Activated naive CD4-positive, alpha-beta T cell treated with anti-CD3 and anti-CD28 coated beads, Interleukin-2, amount 50 U/mL, for 16 hours (primary cell): ENCODE results near the gene C11orf21.

Experiments used
- DNase-seq: peaks from one replicate; pipeline ENCODE4 v3.0.0-alpha.2; 2020

The C11orf21 gene

DNA sequence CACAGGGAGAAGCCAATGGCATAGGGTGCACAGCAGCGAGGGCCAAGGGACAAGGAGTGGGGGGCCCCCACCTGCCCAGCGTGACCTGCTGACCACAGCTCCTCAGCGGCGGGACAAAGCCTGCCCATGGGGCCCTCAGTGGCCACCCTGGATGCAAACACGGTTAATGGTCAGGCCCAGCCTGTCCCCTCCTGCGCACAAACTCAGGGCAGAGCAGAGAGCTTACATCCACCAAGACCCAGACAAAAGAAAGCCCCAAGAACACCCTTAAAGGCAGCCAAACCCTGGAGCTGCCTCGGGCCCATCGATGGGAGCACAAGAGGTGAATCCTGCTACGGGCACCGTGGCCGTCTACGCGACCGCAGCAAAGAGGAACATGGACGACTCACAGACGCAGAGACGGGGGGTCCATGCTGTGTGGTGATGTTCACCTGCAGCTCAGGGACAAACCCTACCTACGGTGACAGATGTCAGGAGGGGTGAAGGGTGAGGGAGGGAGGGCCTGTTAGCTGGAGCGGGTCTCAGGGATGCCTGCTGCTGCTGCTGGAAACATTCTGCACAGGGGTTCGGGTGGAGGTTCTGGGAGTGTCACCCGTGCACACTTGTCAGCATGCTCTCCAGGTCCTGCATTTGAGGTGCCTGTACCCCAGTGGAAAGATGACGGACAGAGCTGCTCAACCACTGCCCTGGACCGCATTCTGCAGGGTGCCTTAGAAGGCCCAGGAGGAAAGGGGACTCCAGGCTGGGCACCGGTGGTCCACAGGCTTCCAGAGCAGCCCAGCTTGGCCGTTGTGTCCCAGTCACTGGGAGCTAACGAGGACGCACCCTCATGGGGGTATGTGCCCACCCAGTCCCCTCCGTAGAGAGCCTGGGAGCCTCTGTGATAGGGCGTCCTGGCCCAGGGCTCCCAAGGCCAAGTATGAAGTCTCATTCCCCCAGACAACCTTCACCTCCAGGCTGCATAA lies 42.9 kb downstream of the C11orf21 start:
- DNase-seq, result no peak

GRCh38 chr11:2256951-2257700 lies 44.6 kb downstream of the C11orf21 start:
- DNase-seq, result no peak

DNA sequence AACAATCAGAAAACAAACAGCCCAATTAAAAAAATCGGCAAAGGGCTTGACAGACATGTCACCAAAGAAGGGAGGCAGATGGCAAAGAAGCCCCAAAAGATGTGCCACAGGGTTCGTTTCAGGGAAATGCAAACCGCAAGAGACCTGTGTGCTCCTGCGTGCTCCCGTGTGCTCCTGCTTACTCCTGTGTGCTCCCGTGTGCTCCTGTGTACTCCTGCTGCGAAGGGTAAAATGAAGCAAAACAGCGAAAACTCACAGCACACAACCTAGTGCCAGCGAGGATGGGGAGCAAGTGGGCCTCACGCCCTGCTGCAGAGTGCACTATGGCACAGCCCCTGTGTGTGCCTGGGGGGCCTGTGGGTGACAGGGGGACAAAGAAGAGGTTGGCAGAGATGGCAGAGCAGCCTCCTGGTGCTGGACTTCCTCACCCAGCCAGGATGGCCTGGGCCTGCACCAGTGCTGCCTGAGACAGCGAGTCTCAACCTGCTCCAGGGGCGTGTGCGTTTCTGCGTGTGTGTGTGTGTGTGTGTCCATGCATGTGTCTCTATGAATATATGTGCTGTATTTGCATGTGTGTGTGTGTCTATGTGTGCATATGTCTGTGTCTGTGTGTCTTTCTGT lies 45.3 kb downstream of the C11orf21 start:
- DNase-seq, result no peak

GRCh38 chr11:2252018-2252417 lies 49.7 kb downstream of the C11orf21 start:
- DNase-seq, result no peak

- no peak for DNase-seq
These were observed 50.6 kb downstream of the C11orf21 start for GRCh38 chr11:2251138-2251537.

- DNase-seq, result no peak
These were observed 51.2 kb downstream of the C11orf21 start for GRCh38 chr11:2250485-2250884.

DNA sequence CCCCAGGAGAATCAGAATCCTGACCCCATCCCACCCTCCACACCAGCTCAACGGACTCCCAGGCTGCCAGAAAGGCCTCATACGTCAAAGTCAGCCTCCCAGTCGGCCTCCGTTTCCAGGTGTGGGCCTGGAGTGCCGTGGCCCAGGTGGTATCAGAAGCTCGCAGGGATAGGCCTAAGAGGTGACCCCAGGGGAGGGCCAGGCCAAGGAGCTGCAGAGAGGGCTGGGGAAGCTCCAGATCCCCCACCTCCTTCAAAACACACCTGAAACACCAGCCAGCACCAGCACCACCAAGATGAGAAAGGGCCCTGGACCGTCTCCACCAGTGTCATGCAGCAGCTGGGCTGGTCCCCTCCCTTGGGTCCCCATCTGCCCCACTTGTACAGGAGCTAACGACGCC lies 51.7 kb downstream of the C11orf21 start:
- DNase-seq, result no peak

- no peak for DNase-seq
These were observed 52.4 kb downstream of the C11orf21 start for GRCh38 chr11:2249189-2249916.

DNA sequence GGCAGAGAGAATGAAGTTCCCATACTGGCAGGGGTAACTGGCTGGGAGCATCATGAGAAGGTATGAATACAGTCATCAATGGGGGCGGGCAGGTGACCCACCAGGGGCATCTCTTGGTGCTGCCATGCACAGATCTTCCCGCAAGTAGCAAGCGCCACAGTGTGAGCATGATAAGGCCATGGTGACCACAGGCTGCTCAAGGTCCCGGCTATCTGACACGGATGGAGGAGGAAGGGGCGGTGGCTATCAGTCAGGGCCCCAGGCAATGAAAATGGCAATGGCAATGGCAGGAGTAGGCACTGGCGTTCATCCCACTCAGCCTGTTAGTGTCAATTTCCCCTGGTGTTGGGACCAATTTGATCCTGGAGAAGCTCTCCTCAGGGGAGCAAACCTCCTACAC lies 53.0 kb downstream of the C11orf21 start:
- DNase-seq, result no peak

DNA sequence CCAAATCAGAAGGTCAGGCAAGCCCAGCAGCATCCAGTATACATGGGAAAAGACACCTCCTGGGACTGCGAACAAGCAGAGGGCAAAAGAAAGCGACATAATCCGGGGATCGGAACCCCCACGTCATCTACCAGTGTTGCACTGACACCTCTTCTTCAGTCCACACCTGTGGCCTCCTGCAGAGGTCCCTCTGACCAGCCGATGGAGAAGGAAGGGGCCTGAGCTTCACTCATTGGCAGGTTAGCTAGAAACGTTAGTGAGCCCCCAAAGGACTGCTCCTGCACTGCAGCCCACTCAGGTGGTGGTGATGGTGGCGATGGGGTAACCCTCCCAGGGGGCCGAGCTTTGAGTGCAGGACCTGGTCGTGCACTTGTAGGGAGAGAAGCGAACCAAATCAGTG lies 53.5 kb downstream of the C11orf21 start:
- DNase-seq, result no peak

GRCh38 chr11:2247496-2247895 lies 54.2 kb downstream of the C11orf21 start:
- no peak for DNase-seq
